IMR-90 (cell line): ENCODE data around the gene PFKFB2. TPM values are rescaled to one million over a fixed set of nuclear protein-coding genes. Genes with fewer than 3 reads are reported as not detected.

ENCODE experiments used
- ATAC-seq: fragments of 200-7000 bp; cut with Tn5 transposase; 2 replicates; pipeline ENCODE4 v1.9.1; 2020; ENCODE audit warnings: low read depth, mild to moderate bottlenecking, moderate library complexity
- BruUV-seq: library from RNA; stranded (reverse); fragments of 400-500 nt; replicated peaks from 2 replicates; lab custom pipeline; 2021; lab: Mats Ljungman, UMichigan
- CTCF ChIA-PET: fragments of 300-600 bp; formaldehyde crosslinking; extraction: SDS; loops from one replicate; lab custom pipeline; 2021; ENCODE audit warnings: antibody characterized with exemption; lab: Yijun Ruan, JAX
- POLR2A ChIA-PET: fragments of 300-600 bp; sonication (Branson Sonifier 250); formaldehyde crosslinking; loops from one replicate; lab custom pipeline; 2022; ENCODE audit warnings: antibody characterized with exemption; ENCODE audit not compliant: unreplicated experiment; lab: Charles Lee
- DNase-seq: peaks from one replicate; pipeline ENCODE4 v3.0.0; 2013
- H2AFZ ChIP-seq: replicated peaks from 2 replicates; pipeline ENCODE3; 2013; ENCODE audit warnings: low read length, mild to moderate bottlenecking; ENCODE audit not compliant: poor library complexity
- H2AK5ac ChIP-seq: 2 replicates; pipeline ENCODE4 v1.6.1; 2013; ENCODE audit warnings: low read depth, low read length, inconsistent platforms
- H2AK9ac ChIP-seq: replicated peaks from 2 replicates; pipeline ENCODE3; 2013; ENCODE audit warnings: mild to moderate bottlenecking, low read depth, low read length, moderate library complexity; ENCODE audit not compliant: poor library complexity
- H2BK120ac ChIP-seq: 2 replicates; pipeline ENCODE4 v1.6.1; 2013; ENCODE audit warnings: low read depth, low read length, inconsistent platforms
- H2BK15ac ChIP-seq: 3 replicates; pipeline ENCODE4 v1.6.1; 2013; ENCODE audit warnings: low read depth, low read length, inconsistent platforms
- H2BK20ac ChIP-seq: 2 replicates; pipeline ENCODE4 v1.6.1; 2013; ENCODE audit warnings: low read depth, mild to moderate bottlenecking, inconsistent platforms, low read length, moderate library complexity
- H2BK5ac ChIP-seq: 2 replicates; pipeline ENCODE4 v1.6.1; 2013; ENCODE audit warnings: mild to moderate bottlenecking, low read depth, low read length, inconsistent platforms; ENCODE audit not compliant: poor library complexity, severe bottlenecking
- H3K14ac ChIP-seq: replicated peaks from 2 replicates; pipeline ENCODE4 v1.6.1; 2013; ENCODE audit warnings: low read depth, low read length, inconsistent platforms
- H3K18ac ChIP-seq: 2 replicates; pipeline ENCODE4 v1.6.1; 2013; ENCODE audit warnings: low read depth, low read length, control low read depth
- H3K23ac ChIP-seq: 2 replicates; pipeline ENCODE4 v1.6.1; 2013; ENCODE audit warnings: low read depth, low read length, inconsistent platforms
- H3K27ac ChIP-seq: 2 replicates; pipeline ENCODE4 v1.5.1; 2013; ENCODE audit warnings: mild to moderate bottlenecking, control low read depth, low read length; ENCODE audit not compliant: insufficient read depth
- H3K27me3 ChIP-seq: 2 replicates; pipeline ENCODE4 v1.6.1; 2013; ENCODE audit warnings: low read length; ENCODE audit not compliant: control insufficient read depth, insufficient read depth
- H3K36me3 ChIP-seq: 2 replicates; pipeline ENCODE4 v1.6.1; 2013; ENCODE audit warnings: low read length, mixed read lengths; ENCODE audit not compliant: control insufficient read depth, insufficient read depth
- H3K4ac ChIP-seq: 2 replicates; pipeline ENCODE4 v1.6.1; 2013; ENCODE audit warnings: low read depth, low read length, inconsistent platforms
- H3K4me1 ChIP-seq: 2 replicates; pipeline ENCODE4 v1.6.1; 2013; ENCODE audit warnings: low read length, mixed read lengths; ENCODE audit not compliant: control insufficient read depth, insufficient read depth
- H3K4me2 ChIP-seq: 2 replicates; pipeline ENCODE4 v1.6.1; 2013; ENCODE audit warnings: low read depth, mild to moderate bottlenecking, control low read depth, low read length, moderate library complexity
- H3K4me3 ChIP-seq: 2 replicates; pipeline ENCODE4 v1.5.1; 2013; ENCODE audit warnings: low read depth, mild to moderate bottlenecking, control low read depth, low read length, moderate library complexity; ENCODE audit not compliant: insufficient read depth
- H3K56ac ChIP-seq: 2 replicates; pipeline ENCODE4 v1.6.1; 2013; ENCODE audit warnings: low read length, inconsistent platforms; ENCODE audit not compliant: insufficient read depth; ENCODE audit errors: extremely low read depth
- H3K79me1 ChIP-seq, 2 experiments: 2 replicates each; pipeline ENCODE4 v1.6.1; 2013; ENCODE audit warnings: low read length in 2 of 2, inconsistent platforms in 1 of 2, low read depth in 1 of 2
- H3K9ac ChIP-seq: 2 replicates; pipeline ENCODE4 v1.6.1; 2013; ENCODE audit warnings: low read depth, low read length, control low read depth
- H3K9me1 ChIP-seq: 2 replicates; pipeline ENCODE4 v1.6.1; 2013; ENCODE audit warnings: low read length, inconsistent platforms; ENCODE audit not compliant: insufficient read depth
- H3K9me3 ChIP-seq: 2 replicates; pipeline ENCODE4 v1.6.1; 2013; ENCODE audit warnings: low read length; ENCODE audit not compliant: control insufficient read depth, insufficient read depth
- H4K20me1 ChIP-seq: 2 replicates; pipeline ENCODE4 v1.6.1; 2013; ENCODE audit warnings: low read length, inconsistent platforms; ENCODE audit not compliant: insufficient read depth
- H4K5ac ChIP-seq: 2 replicates; pipeline ENCODE4 v1.6.1; 2013; ENCODE audit warnings: mild to moderate bottlenecking, low read depth, low read length, control low read depth
- H4K8ac ChIP-seq, 2 experiments: 2 replicates each; pipeline ENCODE4 v1.6.1; 2013; ENCODE audit warnings: low read depth in 2 of 2, low read length in 2 of 2, control low read depth in 1 of 2, inconsistent platforms in 1 of 2
- H4K91ac ChIP-seq: 2 replicates; pipeline ENCODE4 v1.6.1; 2013; ENCODE audit warnings: low read depth, low read length, inconsistent platforms; ENCODE audit not compliant: insufficient read depth
- CEBPB ChIP-seq: IDR thresholded peaks from 2 replicates; pipeline ENCODE4 v1.6.1; 2012; ENCODE audit warnings: low read depth, low read length, improper control_type of control experiment
- CTCF ChIP-seq: conservative IDR thresholded peaks from 2 replicates; pipeline ENCODE4 v1.5.1; 2012; ENCODE audit warnings: mild to moderate bottlenecking, low read depth, low read length, improper control_type of control experiment
- NFE2L2 ChIP-seq: fragments of 150-350 bp; IDR thresholded peaks from 2 replicates; pipeline ENCODE4 v1.6.1; 2016; ENCODE audit warnings: low read depth, mild to moderate bottlenecking, low read length
- POLR2A ChIP-seq: IDR thresholded peaks from 2 replicates; pipeline ENCODE4 v1.6.1; 2012; ENCODE audit warnings: mild to moderate bottlenecking, low read depth, low read length
- RAD21 ChIP-seq: IDR thresholded peaks from 2 replicates; pipeline ENCODE4 v1.6.1; 2012; ENCODE audit warnings: low read length, improper control_type of control experiment
- SMC3 ChIP-seq: fragments of 150-350 bp; IDR thresholded peaks from 2 replicates; pipeline ENCODE4 v1.6.1; 2016; ENCODE audit warnings: low read depth, mild to moderate bottlenecking, antibody characterized with exemption, low read length, moderate library complexity
- USF2 ChIP-seq: fragments of 150-350 bp; IDR thresholded peaks from 2 replicates; pipeline ENCODE4 v1.6.1; 2017; ENCODE audit warnings: mild to moderate bottlenecking, antibody characterized with exemption, low read length, low read depth
- WGBS, 2 experiments: methylation state at CpG; one replicate each; pipeline versions ENCODE4 v1.1.5 to v1.1.7; 2013; ENCODE audit warnings: missing lambda C conversion rate in 2 of 2; ENCODE audit not compliant: insufficient read length in 1 of 2; ENCODE audit errors: extremely low coverage in 2 of 2; 5-methylcytosine and 5-hydroxymethylcytosine counted together
- dilution Hi-C: fragments of 300-500 bp; cut with HindIII; formaldehyde crosslinking; loops from one replicate; pipeline ENCODE4 v1.14.3; 2018; ENCODE audit warnings: low sequenced_read_pairs; ENCODE audit not compliant: unreplicated experiment
- in situ Hi-C: fragments of 300-500 bp; cut with MboI; formaldehyde crosslinking; loops from 3 replicates; pipeline ENCODE4 v1.14.3; 2019; ENCODE audit warnings: low sequenced_read_pairs, inconsistent platforms, mixed read lengths
- intact Hi-C: fragments of 100-400 bp; cut with micrococcal nuclease; formaldehyde crosslinking; loops from 2 replicates; pipeline ENCODE4 v1.10.0; 2022
- polyA plus RNA-seq, 3 experiments: library from polyadenylated mRNA; depleted of rRNA; stranded (reverse); fragments of >200 nt; gene quantifications; 2 replicates each; pipeline ENCODE4 v1.2.3, GENCODE V29; 2012; ENCODE audit warnings: low replicate concordance in 1 of 3
- total RNA-seq: library from RNA; depleted of rRNA; stranded (reverse); fragments of >200 nt; gene quantifications from 2 replicates; pipeline ENCODE4 v1.2.3, GENCODE V29; 2012

The PFKFB2 gene
- total and polyA plus RNA-seq, 2 of the 4 experiments (the other 2 are of a cell fraction) = 0.62 to 1.3 TPM

GRCh38 chr1:207077470-207078377 lies 24.6 kb downstream of the PFKFB2 start:
- H3K4ac ChIP-seq = no peak overlapping the region
- H3K23ac ChIP-seq = no peak overlapping the region
- H2AK9ac ChIP-seq = no peak overlapping the region
- H2BK15ac ChIP-seq = no peak overlapping the region
- H3K4me3 ChIP-seq = no peak overlapping the region
- in situ Hi-C loops = loop anchor here (5.0 kb wide), 1 partner anchor 50 kb away; no protein-coding TSS in a partner anchor
- H3K36me3 ChIP-seq = no peaks in the 10 kb centered on the region
- ChIA-PET CTCF (interaction anchor here (0.8 kb wide), 1 partner anchor 96 kb away, joined by 3 read pairs; no protein-coding TSS in a partner anchor), POLR2A (no interaction called here)
- dilution Hi-C loops = no loop called here
- no peaks in the 10 kb centered on the region for H3K9me3 ChIP-seq
- no peak overlapping the region for H3K56ac ChIP-seq
- H2BK20ac ChIP-seq = no peak overlapping the region
- no peak overlapping the region for H3K9ac ChIP-seq
- H4K20me1 ChIP-seq = no peaks in the 10 kb centered on the region
- no peak overlapping the region for H3K27ac ChIP-seq
- peak; percentile 77 for DNase-seq
- no peak overlapping the region for H4K5ac ChIP-seq
- peaks cover 6% of the 10 kb centered on the region for H3K27me3 ChIP-seq
- no peak overlapping the region for H2BK120ac ChIP-seq
- no peak overlapping the region for H3K18ac ChIP-seq
- H3K14ac ChIP-seq = no peak overlapping the region
- H3K4me2 ChIP-seq = no peak overlapping the region
- peak; percentile 99 for ATAC-seq
- no peak overlapping the region for H4K8ac ChIP-seq
- no peak overlapping the region for H4K91ac ChIP-seq
- no peaks in the 10 kb centered on the region for H3K9me1 ChIP-seq
- 80 to 100% methylated on average over 1 of the region's 6 CpGs for WGBS, 2 experiments
- H3K4me1 ChIP-seq = no peaks in the 10 kb centered on the region
- H2AK5ac ChIP-seq = no peak overlapping the region
- no peaks in the 10 kb centered on the region for H3K79me1 ChIP-seq
- H2AFZ ChIP-seq = no peak overlapping the region
- intact Hi-C loops = loop anchor here (2.0 to 10.0 kb wide), 6 partner anchors 27 to 470 kb away; partner anchors contain the start of gene YOD1
- no TSS peak for BruUV-seq
- no peak for TF ChIP-seq POLR2A
- TF ChIP-seq USF2 = no peak
- TF ChIP-seq CTCF = peak; percentile 91
- TF ChIP-seq RAD21 = peak; percentile 89
- no peak for TF ChIP-seq NFE2L2
- TF ChIP-seq SMC3 = peak; percentile 73
- 0 out of 2 replicates have a peak, but pooled peaks have one; percentile 31 for TF ChIP-seq CEBPB
- H2BK5ac ChIP-seq = no peak overlapping the region
